HG02642 (cell line): Measurements from ENCODE around the gene ANKRD55.
"Not testable (repeated sequence)": the region's sequence is repeated elsewhere in the genome, so short reads cannot be mapped to it uniquely, and the experiment has no call there.

Experiments used
- ATAC-seq: cut with Tn5 transposase; IDR thresholded peaks from one replicate; pipeline ENCODE4 v1.9.1; 2021; ENCODE audit warnings: mild to moderate bottlenecking; ENCODE audit not compliant: unreplicated experiment, poor library complexity

The ANKRD55 gene

DNA sequence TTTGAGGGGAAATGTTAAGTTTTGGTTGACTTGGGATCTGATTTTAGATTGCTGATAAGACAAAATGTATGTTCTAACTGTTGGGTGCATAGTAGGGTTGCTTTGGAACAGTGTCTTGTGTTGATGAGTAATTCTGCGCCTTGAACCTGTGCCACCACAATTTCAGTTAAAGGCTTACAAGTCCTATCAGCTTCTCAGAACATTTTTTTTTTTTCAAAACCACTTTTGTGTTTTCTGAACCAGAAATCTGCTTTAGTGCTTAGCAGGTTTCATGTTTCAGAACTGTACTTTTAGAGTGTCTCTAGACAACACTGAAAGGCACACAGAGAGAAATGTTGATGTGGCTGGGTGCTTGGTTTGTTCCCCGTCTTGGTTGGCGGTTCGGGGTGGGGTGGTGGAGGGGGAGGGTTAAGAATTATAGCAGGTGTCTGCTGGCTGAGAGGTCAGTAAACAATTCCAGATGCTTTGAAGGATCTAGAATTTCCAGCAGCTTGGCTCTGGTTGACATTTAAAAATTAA lies 84.6 kb downstream of the ANKRD55 start:
- ATAC-seq = peak; percentile 93

DNA sequence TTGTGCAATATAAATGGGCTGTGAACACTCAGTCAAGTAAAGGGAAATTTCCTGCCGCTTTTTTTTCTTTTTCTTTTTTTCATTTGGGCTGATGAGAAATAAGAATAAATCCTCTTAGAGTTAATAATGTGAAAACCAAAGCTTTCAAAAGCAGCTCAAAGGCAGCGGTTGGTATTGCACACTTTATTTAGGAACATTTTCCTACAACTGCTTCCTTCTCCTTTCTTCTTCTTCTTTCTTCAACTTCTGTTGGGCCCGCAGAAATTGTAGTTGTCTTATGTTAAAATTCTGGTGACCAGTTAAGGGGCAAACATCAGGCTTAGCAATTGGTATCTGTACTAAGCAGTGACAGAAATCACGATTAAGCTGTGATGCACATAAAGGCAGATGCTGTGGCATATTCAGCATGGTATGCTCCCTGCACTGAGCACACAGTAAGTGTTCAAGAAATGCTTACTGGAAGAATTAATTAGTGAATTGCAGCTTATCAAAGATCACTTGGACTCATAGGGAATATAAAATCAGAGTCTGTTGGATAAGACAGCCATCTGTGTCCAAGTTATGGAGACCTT lies 85.4 kb downstream of the ANKRD55 start:
- ATAC-seq = no peak

DNA sequence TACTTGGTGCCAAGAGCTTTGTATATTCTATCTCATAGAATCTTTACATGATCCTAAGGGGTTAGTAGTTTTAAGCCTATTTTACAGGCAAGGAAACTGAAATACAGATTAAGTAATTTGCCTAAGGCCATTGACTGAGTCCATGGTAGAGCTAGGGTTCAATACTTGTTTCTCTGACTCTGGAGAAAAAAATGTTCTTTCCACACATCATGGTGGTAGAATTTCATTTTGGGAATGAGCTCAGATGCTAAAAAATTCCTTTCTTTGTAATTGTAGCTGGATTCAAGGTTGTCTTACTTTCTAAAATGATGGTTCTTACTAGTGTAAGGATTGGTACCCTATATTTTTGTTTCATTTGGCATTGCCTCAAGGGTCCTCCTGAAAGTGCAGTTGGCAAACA lies 86.0 kb downstream of the ANKRD55 start:
- ATAC-seq = no peak

DNA sequence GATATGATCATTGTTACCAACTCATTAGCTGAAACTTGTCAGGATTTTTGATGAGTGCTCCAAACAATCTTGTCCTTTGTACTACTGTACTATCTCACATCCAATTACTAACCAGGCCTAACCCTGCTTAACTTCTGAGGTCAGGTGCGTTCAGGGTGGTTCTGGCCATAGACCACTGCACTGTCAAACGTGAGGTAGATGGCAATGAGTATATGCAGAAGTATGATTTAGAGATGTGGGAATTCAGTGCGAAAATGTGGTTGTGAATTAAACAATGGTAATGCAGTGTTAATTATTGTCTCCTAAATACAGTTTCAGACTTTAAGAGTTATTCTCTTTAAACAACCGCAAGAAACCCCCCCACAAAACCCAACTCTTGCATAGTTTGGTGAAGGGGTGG lies 86.5 kb downstream of the ANKRD55 start:
- ATAC-seq = no peak

DNA sequence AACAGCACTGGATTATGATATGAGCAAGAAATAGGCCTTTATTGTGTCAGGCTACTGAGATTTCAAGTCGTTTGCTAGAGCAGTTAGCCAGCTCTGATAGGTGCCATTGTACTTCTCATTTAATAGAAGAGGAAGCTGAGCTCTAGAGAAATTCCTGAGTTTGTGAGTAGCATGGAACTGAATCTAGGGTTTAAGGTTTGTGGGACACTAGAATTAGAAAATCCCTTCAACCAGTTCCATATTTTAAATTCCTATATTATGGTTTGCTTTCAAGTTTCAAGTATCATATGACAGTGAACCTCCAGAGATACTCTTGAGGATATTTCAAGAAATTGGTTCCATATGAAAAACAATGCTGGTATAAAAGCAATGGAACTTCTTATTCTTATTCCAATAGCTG lies 87.6 kb downstream of the ANKRD55 start:
- ATAC-seq = no peak

DNA sequence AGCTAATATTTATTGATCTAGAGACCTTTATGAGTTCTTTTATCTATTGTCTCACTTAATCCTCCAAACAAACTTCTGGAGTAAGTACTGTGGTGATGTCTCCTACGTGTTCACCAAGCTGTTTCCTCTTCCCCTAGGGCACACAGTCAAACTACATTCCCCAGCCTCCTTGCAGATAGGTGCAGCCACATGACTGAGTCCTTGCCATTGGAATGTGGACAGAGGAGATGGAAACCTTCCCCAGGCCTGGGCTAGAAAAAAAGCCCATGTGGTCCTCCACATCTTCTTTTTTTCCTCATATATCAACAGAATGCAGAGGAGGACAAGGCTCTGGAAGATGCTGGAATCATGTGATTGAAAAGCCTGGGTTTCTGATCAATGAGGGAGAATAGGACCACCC lies 88.0 kb downstream of the ANKRD55 start:
- ATAC-seq = no peak

DNA sequence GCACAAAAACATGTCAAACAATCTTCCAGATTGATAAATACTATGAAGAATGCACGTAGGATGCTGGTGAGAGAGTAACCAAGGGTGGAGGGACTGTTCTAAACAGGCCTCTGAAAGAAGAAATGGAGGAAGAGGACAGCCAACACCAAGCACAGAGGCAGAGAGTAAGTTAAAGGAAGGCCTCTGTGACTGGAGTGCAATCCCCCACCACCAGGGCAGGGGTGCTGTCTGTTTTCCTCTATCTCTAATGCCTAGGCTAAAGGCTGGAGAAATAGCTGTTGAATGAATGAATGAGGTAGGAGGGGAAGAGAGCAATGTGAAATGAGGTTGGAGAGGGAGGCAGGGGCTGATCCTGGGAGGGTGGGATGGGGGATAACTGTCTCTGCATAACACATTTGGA lies 88.9 kb downstream of the ANKRD55 start:
- no peak for ATAC-seq

DNA sequence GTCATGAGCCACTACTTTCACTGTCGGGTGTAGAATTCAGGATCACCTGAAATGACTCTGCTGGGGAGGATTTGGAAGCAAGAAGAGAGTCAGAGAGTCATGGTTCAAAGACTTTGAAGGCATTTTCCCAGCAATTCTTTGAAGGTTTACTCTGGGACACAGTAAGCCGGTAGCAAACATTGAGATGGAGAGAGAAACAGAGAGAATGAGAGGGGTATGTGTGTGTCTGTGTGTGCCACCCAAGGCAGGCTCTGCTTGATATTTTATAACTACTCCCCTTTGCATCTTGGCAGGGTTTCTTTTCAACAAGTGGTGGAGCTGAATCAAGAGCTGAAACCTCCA lies 89.8 kb downstream of the ANKRD55 start:
- no peak for ATAC-seq

DNA sequence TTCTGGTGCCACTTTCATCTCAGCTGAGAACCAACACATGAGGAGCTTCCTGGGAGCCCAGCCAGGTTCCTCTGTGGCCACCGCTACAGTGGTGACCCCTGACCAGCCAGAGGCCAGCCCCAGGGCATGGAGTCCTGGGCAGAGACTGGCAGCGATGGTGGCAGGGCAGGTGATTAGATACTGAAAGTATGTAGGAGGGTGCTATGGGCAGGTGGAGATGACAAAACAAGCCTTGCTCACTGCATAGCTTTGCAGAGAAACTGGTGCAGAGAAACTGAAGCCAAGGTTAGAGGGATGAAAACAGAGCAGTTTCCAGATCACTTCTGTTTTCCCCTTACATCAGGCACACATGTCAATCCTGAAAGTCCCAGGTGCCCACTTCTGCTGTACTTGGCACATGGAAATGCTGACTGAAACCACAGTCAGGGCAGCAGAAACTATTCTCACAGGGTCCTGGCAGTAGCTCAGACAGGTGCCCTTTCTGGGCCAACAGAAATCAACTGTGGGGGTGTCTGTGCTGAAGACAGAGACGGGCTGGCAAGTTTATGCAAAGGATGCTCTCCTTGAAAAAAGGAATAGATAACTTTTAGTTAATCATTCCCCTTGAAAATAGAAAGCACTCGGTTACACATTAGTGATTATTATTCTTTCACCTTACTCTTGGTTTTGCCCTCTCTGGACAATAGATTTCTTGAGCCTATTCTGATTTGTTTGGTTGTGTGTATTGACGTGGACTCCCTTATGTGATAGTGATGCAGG lies 90.3 kb downstream of the ANKRD55 start:
- ATAC-seq = peak; percentile 86

DNA sequence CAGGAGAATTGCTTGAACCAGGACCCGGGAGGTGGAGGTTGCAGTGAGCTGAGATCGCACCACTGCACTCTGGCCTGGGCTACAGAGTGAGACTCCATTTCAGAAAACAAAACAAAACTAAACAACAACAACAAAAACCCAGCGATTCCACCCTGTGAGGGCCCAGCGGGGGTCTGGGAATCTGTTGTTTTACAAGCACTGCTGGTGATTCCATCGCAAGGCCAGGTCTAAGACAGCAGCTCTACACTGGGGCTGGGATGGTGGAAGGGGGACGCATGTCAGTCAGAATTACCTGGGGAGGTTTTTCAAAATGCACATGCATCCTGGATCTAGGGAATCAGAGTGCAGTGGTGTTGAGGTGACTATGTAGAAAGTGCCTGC lies 90.9 kb downstream of the ANKRD55 start:
- no peak for ATAC-seq

DNA sequence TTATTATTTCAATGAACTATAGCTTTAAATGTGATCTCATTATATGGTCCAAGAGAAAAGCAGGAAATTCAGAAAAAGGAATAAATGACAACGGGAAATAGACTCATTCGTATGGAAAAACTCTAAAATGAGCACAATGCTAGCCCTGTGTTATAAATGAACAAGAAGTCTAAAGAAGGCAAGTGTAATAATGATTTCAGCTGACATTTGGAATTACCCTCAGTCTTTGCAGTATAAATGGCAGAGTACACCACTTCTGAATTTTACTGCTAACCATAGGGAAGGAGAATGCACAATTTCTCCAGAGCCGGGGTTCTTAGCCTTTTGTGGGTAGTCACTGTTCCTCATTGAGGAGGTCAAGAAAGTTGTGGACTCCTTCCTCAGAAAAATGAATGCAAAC lies 93.1 kb downstream of the ANKRD55 start:
- no peak for ATAC-seq

DNA sequence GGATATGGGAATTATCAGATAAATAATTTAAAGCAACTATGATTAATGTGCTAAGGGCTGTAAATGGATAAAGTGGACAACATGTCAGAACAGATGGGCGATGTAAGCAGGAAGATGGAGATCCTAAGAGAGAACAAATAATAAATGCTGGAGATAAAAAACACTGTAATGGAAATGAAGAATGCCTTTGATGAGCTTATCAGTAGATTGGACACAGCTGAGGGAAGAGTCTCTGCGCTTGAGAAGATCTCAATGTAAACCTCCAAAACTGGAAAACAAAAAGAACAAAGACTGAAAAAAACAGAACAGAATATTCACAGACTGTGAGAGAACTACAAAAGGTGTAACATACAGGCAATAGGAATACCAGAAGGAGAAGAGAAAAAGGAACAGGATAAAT lies 102.5 kb downstream of the ANKRD55 start:
- ATAC-seq = no peak

DNA sequence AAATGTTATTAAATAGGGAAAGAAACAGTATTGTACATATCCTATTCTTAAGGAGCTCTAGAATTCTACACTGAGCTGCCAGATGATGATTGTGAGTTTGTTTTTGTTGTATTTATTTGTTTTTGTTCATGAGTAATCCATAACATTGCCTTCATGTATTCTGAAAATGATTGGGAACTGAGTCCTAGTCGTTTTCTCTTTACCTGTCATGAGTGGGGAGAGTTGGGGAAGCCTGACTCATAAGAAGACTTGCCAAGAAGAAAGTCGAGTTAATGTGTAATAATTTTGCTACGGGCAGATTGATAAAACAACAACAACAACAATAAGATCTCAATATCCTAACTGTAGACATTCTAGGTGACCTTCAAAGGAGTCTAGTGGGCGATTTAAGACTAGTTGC lies 103.8 kb downstream of the ANKRD55 start:
- ATAC-seq = no peak

DNA sequence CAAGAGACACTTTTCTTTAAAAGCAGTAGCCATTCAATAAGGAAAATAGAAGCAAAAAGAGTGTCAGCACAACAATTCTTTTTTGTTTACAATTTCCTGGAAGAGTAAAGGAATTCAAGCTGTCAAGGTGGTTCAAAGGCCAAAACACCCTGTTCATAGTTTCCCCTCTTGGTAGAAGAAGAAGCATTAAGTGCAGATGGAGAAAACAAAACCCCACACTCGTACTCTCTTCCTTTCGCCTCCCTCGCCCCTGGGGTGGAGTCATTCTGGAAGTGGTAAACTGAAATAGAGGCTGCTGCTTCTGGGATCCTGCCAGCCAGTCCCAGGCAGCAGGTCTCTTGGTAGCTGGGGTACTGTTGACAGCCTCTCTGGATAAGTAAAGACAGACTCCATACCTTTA lies 105.0 kb downstream of the ANKRD55 start:
- ATAC-seq = no peak

DNA sequence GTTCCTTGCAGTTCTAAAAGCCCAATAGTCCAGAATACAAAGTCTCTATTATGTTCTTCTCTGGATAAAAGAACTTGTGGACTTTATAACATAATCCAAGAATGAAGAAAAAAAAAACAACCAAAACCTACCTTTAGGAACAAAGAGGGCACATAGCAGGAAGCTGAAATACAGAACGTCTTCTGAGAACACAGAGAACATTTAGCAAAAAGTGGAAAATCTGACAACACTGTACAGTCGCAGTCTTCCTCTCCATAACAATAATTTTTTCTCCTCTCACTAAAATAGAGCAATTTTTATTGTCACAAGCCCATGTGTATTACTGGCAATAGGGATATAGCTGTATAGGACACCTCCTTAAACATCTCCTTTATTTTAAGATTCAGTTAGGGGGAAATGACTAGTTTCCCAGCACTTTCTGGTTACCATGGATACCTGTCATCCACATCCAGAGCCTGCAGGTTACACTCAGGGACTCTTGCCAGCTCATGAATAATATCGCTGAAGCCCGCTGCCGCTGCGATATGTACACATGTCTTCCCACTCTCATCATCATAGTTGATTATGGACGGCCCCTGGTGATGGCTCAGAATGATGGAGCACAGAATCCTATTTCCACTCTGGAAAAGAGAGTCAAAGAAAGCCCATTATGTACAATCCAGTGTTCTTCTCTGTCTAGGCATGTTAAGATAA lies 106.5 kb downstream of the ANKRD55 start:
- ATAC-seq = no peak

DNA sequence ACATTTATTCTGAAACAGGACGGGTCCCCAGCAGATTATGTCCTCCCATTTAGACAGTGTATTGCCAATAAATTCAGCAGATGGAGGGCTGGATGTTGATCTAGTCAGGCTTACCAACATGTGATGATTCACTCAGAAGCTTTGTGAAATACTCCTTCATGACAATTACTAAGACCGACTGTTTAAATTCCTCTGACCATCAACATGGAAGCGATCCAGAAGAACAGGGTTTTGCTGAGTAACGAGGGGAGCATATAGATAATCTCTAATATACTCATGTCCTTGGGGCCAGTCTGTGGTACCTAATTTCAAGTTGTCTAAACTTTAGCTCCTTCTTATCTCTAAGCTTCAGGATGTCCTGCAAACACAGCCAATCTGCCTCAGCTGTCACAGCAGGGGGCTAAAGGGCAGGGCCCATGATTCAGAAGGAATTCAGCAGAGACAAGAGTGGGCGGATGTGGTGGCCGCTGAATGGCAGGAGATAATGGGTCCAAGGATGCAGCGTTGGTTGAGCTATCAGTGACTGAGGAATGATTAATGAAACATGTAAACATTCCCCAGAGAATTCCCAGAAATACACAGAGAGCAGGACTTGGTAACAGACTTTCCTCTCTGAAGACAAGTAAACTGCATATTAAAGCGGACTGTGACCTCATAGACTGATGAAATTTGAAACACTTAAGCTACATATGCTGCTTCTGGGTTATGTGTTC lies 109.4 kb downstream of the ANKRD55 start:
- ATAC-seq = no peak

DNA sequence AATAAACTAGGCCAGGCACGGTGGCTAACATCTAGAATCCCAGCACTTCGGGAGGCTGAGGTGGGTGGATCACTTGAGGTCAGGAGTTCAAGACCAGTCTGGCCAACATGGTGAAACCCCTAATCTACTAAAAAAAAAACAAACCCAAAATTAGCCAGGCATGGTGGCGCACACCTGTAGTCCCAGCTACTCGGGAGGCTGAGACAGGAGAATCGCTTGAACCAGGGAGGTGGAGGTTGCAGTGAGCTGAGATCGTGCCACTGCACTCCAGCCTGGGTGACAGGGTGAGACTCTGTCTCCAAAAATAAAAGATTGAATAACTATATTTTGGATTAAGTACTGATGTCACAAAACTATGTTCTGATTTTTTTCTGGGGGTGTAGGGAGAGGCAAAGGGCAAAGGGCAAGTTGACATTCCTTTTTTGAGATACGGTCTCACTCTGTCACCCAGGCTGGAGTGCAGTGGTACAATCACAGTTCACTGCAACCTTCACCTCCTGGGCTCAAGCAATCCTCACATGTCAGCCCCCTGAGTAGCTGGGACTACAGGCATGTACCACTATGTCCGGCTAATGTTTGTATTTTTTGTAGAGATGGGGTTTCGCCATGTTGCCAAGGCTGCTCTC lies 110.7 kb downstream of the ANKRD55 start:
- not testable (repeated sequence) for ATAC-seq

DNA sequence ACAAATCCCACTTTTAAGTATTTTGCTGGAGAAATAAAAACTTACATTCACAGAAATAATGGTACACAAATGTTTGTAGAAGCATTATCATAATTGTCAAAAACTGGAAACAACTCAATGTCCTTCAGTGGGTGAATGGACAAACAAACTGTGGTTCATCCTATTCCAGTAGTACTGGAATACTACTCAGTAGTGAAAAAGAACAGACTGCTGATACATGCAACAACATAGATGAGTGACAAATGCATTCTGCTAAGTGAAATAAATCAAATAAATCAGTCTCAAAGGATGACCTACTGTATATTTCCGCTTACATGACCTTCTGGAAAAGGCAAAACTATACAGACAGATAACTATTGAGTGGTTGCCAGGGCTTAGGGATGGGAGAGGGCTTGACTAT lies 114.1 kb downstream of the ANKRD55 start:
- no peak for ATAC-seq

DNA sequence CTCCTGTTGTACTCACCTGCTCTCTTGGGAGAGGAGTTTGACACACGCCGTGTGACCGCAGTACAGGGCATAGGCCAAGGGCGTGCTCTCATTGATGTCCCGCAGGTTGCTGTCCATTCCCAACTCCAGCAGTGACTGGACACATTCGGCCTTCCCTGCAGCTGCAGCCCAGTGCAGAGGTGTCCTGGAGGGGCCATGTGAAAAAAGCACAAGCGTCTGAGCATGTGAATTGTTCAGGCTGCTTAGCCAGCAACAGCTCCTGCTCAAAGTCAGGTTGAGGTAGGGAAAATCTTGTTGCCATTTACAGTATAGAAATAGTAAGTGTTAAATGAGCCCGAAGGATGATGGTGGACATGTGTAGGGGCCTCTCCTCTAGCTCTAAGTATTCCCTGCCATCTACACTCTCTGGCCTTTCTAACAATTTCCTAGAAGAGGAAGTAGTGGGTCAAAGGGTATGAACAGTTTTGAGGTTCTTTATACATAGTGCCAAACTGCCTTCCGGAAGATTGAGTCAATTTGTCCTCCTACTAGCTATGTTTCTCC lies 116.5 kb downstream of the ANKRD55 start:
- ATAC-seq = no peak

DNA sequence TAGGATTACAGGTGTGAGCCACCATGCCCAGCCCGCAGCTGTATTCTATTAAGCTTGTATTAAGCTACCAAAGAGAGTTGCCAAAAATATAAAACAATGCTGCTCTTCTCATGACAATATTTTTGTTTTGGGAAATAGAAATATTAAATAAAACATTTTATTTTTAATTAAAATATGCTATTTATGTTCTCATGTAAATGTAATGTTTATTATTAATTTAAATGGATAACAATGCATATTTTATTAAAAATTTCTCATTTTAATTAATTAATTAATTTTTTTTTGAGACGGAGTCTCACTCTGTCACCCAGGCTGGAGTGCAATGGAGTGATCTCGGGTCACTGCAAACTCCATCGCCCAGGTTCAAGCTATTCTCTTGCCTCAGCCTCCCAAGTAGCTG lies 117.5 kb downstream of the ANKRD55 start:
- ATAC-seq = no peak
